ENCODE data around the gene NCKAP5. TPM values are rescaled to one million over a fixed set of nuclear protein-coding genes. Genes with fewer than 3 reads are reported as not detected.

The NCKAP5 gene
- polyA plus RNA-seq, 3 donors = not detected

GRCh38 chr2:132720393-132720792, 847.9 kb downstream of the NCKAP5 start:
- Histone ChIP-seq H3K4me2 (replicated peaks; ENCODE audit: extremely low read depth, low read length, poor library complexity, severe bottlenecking) (no peak overlapping the region), H3K36me3 (replicated peaks in 1 of 2; ENCODE audit: control insufficient read depth in 1 of 2, insufficient read depth in 2 of 2, low read length in 2 of 2) (no peaks in the 10 kb centered on the region), H3K4me3 (replicated peaks in 1 of 3; ENCODE audit: low read depth in 2 of 3, low read length in 3 of 3) (no peak overlapping the region), H3K27me3 (ENCODE audit: control insufficient read depth in 2 of 2, insufficient read depth in 2 of 2, low read length in 2 of 2) (no peaks in the 10 kb centered on the region), H2AFZ (ENCODE audit: insufficient read depth, low read depth, low read length, poor library complexity, severe bottlenecking) (no peak overlapping the region), H3K79me2 (ENCODE audit: insufficient read depth, low read length) (no peaks in the 10 kb centered on the region), H3K9me3 (replicated peaks in 1 of 2; ENCODE audit: control insufficient read depth in 1 of 2, insufficient read depth in 1 of 2, low read length in 2 of 2) (peaks cover 0 to 6% of the 10 kb centered on the region in 2 donors), H3K9ac (ENCODE audit: insufficient read depth, low read length, poor library complexity, severe bottlenecking) (no peak overlapping the region), H4K20me1 (ENCODE audit: insufficient read depth, low read length) (no peaks in the 10 kb centered on the region), H3K4me1 (ENCODE audit: control insufficient read depth in 1 of 2, insufficient read depth in 2 of 2, low read length in 2 of 2) (no peaks in the 10 kb centered on the region), H3K27ac (ENCODE audit: low read depth in 1 of 2, low read length in 2 of 2) (no peak overlapping the region)
- Mint-ChIP-seq H3K27me3 (ENCODE audit: low read depth in 3 of 3) (no peaks in the 10 kb centered on the region), H3K36me3 (no peaks in the 10 kb centered on the region), H3K9me3 (peaks cover 0 to 5% (median 1%) of the 10 kb centered on the region in 7 donors), H3K4me3 (no peak overlapping the region), H3K27ac (no peak overlapping the region), H3K4me1 (no peaks in the 10 kb centered on the region)
- WGBS (ENCODE audit: insufficient coverage) = 81% methylated on average over 3 of the region's 4 CpGs
- DNase-seq = no peak
- no peak for TF ChIP-seq CTCF (IDR thresholded peaks at IDR 0.05)
- intact Hi-C loops (cut with micrococcal nuclease) = no loop called here

- H2AFZ ChIP-seq (ENCODE audit: insufficient read depth, low read depth, low read length, poor library complexity, severe bottlenecking) = no peak overlapping the region
- no peak overlapping the region for H3K27ac Mint-ChIP-seq
- H3K4me1 Mint-ChIP-seq = no peaks in the 10 kb centered on the region
- no peak for TF ChIP-seq CTCF (IDR thresholded peaks at IDR 0.05)
- no peak overlapping the region for H3K4me2 ChIP-seq (replicated peaks; ENCODE audit: extremely low read depth, low read length, poor library complexity, severe bottlenecking)
- no peak for DNase-seq
- WGBS (ENCODE audit: insufficient coverage) = 90% methylated on average over 7 of the region's 9 CpGs
- no peaks in the 10 kb centered on the region for H3K27me3 Mint-ChIP-seq (ENCODE audit: low read depth in 3 of 3)
- no peak overlapping the region for H3K27ac ChIP-seq (ENCODE audit: low read depth in 1 of 2, low read length in 2 of 2)
- no peak overlapping the region for H3K4me3 ChIP-seq (replicated peaks in 1 of 3; ENCODE audit: low read depth in 2 of 3, low read length in 3 of 3)
- no peaks in the 10 kb centered on the region for H3K79me2 ChIP-seq (ENCODE audit: insufficient read depth, low read length)
- intact Hi-C loops (cut with micrococcal nuclease) = no loop called here
- no peaks in the 10 kb centered on the region for H3K36me3 ChIP-seq (replicated peaks in 1 of 2; ENCODE audit: control insufficient read depth in 1 of 2, insufficient read depth in 2 of 2, low read length in 2 of 2)
- no peaks in the 10 kb centered on the region for H3K36me3 Mint-ChIP-seq
- H3K27me3 ChIP-seq (ENCODE audit: control insufficient read depth in 2 of 2, insufficient read depth in 2 of 2, low read length in 2 of 2) = no peaks in the 10 kb centered on the region
- peaks cover 0 to 5% (median 1%) of the 10 kb centered on the region in 7 donors for H3K9me3 Mint-ChIP-seq
- H3K4me3 Mint-ChIP-seq = no peak overlapping the region
- H4K20me1 ChIP-seq (ENCODE audit: insufficient read depth, low read length) = no peaks in the 10 kb centered on the region
- no peak overlapping the region for H3K9ac ChIP-seq (ENCODE audit: insufficient read depth, low read length, poor library complexity, severe bottlenecking)
- H3K9me3 ChIP-seq (replicated peaks in 1 of 2; ENCODE audit: control insufficient read depth in 1 of 2, insufficient read depth in 1 of 2, low read length in 2 of 2) = peaks cover 0 to 6% of the 10 kb centered on the region in 2 donors
- no peaks in the 10 kb centered on the region for H3K4me1 ChIP-seq (ENCODE audit: control insufficient read depth in 1 of 2, insufficient read depth in 2 of 2, low read length in 2 of 2)
Measured at GRCh38 chr2:132719480-132719879, 848.8 kb downstream of the NCKAP5 start.
